Bronchial epithelial cell (primary cell): ENCODE measurements around the gene ZFHX3. TPM values are rescaled to one million over a fixed set of nuclear protein-coding genes. Genes with fewer than 3 reads are reported as not detected.

Experiments
- DNase-seq: peaks from one replicate; pipeline ENCODE4 v3.0.0-alpha.2; 2010; ENCODE audit warnings: low read depth
- FAIRE-seq: peaks from 2 replicates; lab custom pipeline; 2011; peaks lifted over from hg19 to GRCh38; lab: Jason Lieb, UNC
- H3K27me3 ChIP-seq: 2 replicates; pipeline ENCODE4 v1.5.1; 2011; ENCODE audit warnings: low read length; ENCODE audit not compliant: control insufficient read depth, insufficient read depth
- H3K36me3 ChIP-seq: 2 replicates; pipeline ENCODE4 v1.5.1; 2011; ENCODE audit warnings: low read length; ENCODE audit not compliant: control insufficient read depth, insufficient read depth
- H3K4me3 ChIP-seq: 2 replicates; pipeline ENCODE4 v1.5.1; 2011; ENCODE audit warnings: mild to moderate bottlenecking, low read depth, low read length, control low read depth
- CTCF ChIP-seq: IDR thresholded peaks from 2 replicates; pipeline ENCODE4 v1.5.1; 2011; ENCODE audit warnings: mild to moderate bottlenecking, moderate library complexity, low read length, control low read depth, inconsistent platforms; ENCODE audit not compliant: insufficient read depth, severe bottlenecking
- total RNA-seq: library from RNA; depleted of rRNA; stranded (reverse); fragments of >200 nt; gene quantifications from 2 replicates; pipeline ENCODE4 v1.2.1, GENCODE V29; 2014

ZFHX3 gene
- total RNA-seq, 1 donor from 2014 or later: 3.9 TPM

- no peak for TF ChIP-seq CTCF
- FAIRE-seq: no peak
Measured at GRCh38 chr16:73037845-73038570, 9.9 kb downstream of the ZFHX3 start.

DNA sequence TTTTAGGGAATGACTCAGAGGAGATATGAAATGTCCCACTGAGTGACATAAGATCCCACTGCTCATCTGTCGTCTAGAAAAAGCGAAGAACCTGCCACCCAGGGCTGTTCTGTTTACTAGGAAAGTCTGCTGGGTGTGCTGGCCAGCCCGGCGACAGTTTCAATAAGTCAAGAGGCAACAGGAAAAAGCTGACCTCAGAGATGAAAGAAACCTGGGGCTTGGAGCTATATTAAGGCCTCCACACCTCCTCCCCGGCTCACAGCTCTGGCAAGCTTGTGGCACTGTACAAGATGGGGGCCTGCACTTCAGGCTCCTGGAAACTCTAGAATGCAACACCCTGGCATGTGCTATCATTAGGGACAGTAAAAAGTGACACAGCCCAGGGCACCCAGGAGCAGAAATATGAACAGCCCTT lies 10.6 kb downstream of the ZFHX3 start:
- no peak for DNase-seq

More at GRCh38 chr16:73037845-73038570, 9.9 kb downstream of the ZFHX3 start:
- Histone ChIP-seq H3K27me3 (no peaks in the 10 kb centered on the region), H3K36me3 (no peaks in the 10 kb centered on the region), H3K4me3 (no peak overlapping the region)
- no peak for DNase-seq

DNA sequence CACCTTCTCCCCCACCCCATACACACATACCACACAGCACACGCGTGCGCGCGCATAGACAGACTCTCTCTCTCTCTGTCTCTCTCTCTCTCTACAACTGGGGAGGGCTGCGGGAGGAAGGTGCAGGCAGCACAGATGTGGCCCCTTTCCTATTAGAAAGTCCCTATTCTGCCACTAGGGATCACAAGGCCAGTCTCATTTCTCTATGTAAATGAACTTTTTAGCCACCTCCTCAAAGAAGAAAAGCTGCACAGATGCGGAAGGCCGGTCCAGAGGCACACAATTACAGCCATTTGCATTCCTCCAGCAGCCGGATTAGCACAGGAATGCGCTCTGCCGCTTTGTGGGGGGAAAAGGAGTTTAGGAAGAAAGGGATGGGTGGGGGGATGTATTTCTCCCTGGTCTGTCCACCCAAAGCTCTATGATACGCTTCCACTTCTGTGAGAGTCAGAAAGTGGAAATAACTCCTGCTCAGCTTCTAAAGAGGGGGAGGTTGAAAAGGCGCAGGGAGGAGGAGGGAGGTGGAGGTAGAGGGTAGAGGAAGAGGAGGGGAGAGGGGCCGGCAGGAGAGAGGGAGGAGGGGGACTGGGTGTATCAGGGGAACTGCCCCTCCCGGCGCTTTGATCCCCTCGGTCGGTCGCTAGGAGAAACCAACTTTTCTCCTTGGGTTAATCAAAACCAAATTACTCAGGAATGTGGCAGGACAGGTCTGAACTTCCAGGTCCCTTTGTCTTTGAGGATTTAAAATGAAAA lies 11.7 kb downstream of the ZFHX3 start:
- TF ChIP-seq CTCF: no peak
- FAIRE-seq: no peak
- no peak for DNase-seq
- Histone ChIP-seq H3K4me3 (no peak overlapping the region), H3K36me3 (no peaks in the 10 kb centered on the region), H3K27me3 (no peaks in the 10 kb centered on the region)

More for the DNA sequence above, 10.6 kb downstream of the ZFHX3 start:
- Histone ChIP-seq H3K4me3 (no peak overlapping the region), H3K27me3 (no peaks in the 10 kb centered on the region), H3K36me3 (no peaks in the 10 kb centered on the region)
- no peak for TF ChIP-seq CTCF
- no peak for FAIRE-seq

DNA sequence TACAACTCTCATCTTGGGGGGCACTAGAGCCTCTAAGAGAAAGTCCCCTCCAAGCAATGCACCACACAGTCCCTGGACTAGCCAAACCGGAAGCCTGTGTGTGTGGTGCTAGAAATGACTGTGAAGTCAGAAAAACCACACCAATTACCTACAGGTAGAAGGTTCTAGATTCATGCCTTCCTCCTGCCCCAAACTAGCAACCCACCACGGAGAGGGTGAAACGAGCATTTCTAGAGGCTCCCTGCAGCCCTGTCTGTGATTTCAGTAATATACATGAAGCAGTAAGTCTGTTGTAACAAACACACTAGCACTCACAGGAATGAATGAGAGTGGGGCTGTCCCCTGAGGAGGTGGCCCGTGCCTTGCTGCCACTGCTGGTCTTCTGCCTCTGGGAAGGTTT lies 13.6 kb downstream of the ZFHX3 start:
- FAIRE-seq (no peak), DNase-seq (no peak)
- TF ChIP-seq CTCF: no peak
- H3K4me3 ChIP-seq: no peak overlapping the region
- no peaks in the 10 kb centered on the region for H3K36me3 ChIP-seq
- no peaks in the 10 kb centered on the region for H3K27me3 ChIP-seq

DNA sequence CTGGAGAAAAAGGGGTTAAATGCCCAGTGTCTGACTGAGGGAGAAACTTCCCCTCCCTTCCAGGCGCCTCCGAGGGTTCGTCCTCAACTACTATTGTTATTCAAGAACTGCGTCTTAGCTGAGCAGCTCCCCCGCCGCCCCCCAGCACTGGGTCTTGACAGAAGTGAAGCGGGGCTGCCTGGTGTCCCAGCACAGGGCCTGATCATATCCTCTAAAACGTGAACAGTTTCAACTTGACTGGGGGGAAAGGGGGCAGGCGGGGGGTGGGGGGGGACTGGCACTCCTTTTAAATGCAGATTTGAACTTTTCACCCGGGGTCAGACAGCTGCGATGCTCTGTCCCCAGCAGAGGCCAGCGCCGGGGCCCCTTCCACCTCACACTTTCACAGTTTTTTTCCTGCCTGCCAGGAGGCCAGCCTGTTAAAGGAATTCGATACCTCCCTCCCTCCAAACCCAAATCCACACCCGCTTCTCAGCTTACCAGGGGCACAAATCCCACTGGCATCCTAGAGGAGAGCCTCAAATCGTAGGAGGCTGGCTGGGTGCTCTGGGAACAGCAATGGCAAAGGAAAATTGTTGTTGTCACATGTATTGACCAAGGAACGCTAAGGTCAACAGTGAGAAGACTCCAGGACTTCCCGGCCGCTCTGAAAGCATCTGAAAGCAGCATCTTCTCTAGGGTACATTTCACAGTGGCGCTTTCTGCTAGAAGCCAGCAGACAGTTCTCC lies 14.5 kb downstream of the ZFHX3 start:
- Histone ChIP-seq H3K4me3 (no peak overlapping the region), H3K27me3 (no peaks in the 10 kb centered on the region), H3K36me3 (no peaks in the 10 kb centered on the region)
- no peak for TF ChIP-seq CTCF
- DNase-seq: no peak
- FAIRE-seq: no peak
